Activated B cell treated with CpG ODN at 0.5 μM for 24 hours (primary cell): ENCODE measurements around the gene RNASE4. TPM values are rescaled to one million over a fixed set of nuclear protein-coding genes. Genes with fewer than 3 reads are reported as not detected.

Source experiments
- ATAC-seq: fragments of 200-7000 bp; cut with Tn5 transposase; one replicate; pipeline ENCODE4 v1.10.0; 2021; ENCODE audit warnings: low read depth, mild to moderate bottlenecking, moderate library complexity
- CTCF ChIA-PET: fragments of 350-600 bp; sonication (Branson Sonifier 250); formaldehyde crosslinking; loops from one replicate; lab custom pipeline; 2021; ENCODE audit warnings: antibody characterized with exemption; lab: Charles Lee
- POLR2A ChIA-PET: fragments of 350-600 bp; sonication (Branson Sonifier 250); formaldehyde crosslinking; loops from one replicate; lab custom pipeline; 2021; ENCODE audit warnings: antibody characterized with exemption; lab: Charles Lee
- DNase-seq: peaks from one replicate; pipeline ENCODE4 v3.0.0; 2022
- H3K27ac Mint-ChIP-seq: one replicate; pipeline ENCODE4 v1.8.0; 2020; ENCODE audit warnings: mixed read lengths
- H3K27me3 Mint-ChIP-seq: one replicate; pipeline ENCODE4 v1.8.0; 2021; ENCODE audit warnings: mixed read lengths
- H3K36me3 Mint-ChIP-seq: one replicate; pipeline ENCODE4 v1.8.0; 2021; ENCODE audit warnings: low read depth, mixed read lengths
- H3K4me1 Mint-ChIP-seq: one replicate; pipeline ENCODE4 v1.8.0; 2021; ENCODE audit warnings: mixed read lengths
- H3K4me3 Mint-ChIP-seq: one replicate; pipeline ENCODE4 v1.8.0; 2020; ENCODE audit warnings: mild to moderate bottlenecking, mixed read lengths
- H3K9me3 Mint-ChIP-seq: one replicate; pipeline ENCODE4 v1.8.0; 2020; ENCODE audit warnings: mixed read lengths
- CTCF ChIP-seq: fragments of 200-600 bp; IDR thresholded peaks from one replicate; pipeline ENCODE4 v1.8.0; 2022; ENCODE audit warnings: antibody characterized with exemption, mild to moderate bottlenecking
- intact Hi-C: fragments of 100-400 bp; cut with micrococcal nuclease; formaldehyde crosslinking; loops from one replicate; pipeline ENCODE4 v1.15.1; 2024
- total RNA-seq: library from RNA; stranded (reverse); gene quantifications from 2 replicates; pipeline ENCODE4 v1.2.3, GENCODE V29; 2022

Gene RNASE4
- total RNA-seq, 1 donor from 2014 or later: 1.0 TPM

DNA sequence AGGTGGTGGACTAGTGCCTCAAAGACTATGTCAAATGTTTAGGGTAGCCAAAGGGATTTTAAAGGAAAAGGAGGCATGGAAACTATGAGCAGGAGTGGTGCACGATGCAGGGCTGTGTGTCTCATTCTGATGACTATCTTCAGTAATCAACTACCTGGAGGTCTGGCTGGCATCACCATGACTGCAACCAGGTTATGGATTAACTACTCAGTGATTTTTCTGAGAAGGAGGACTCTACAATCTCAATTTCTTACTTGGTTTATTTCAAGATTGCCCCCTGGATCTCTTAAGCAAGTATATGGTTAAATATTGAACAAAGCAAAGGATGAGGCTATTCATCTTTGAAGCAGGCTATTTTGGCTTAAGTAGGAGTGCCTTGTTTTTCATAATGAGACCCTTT is 42.2 kb downstream of the RNASE4 start:
- DNase-seq (no peak), ATAC-seq (no peak)
- POLR2A ChIA-PET: no interaction called here
- Mint-ChIP-seq H3K27ac (peak overlapping the region; percentile 54), H3K27me3 (peaks cover 8% of the 10 kb centered on the region), H3K4me3 (no peak overlapping the region), H3K9me3 (no peaks in the 10 kb centered on the region), H3K36me3 (no peaks in the 10 kb centered on the region), H3K4me1 (peaks cover 29% of the 10 kb centered on the region)
- TF ChIP-seq CTCF: no peak
- CTCF ChIA-PET: interaction anchor here (1.7 kb wide), 1 partner anchor 131 kb away, joined by 5 read pairs; no protein-coding TSS in a partner anchor
- intact Hi-C loops: no loop called here

- Mint-ChIP-seq H3K4me1 (peaks cover 22% of the 10 kb centered on the region), H3K4me3 (no peak overlapping the region), H3K27me3 (peaks cover 4% of the 10 kb centered on the region), H3K36me3 (no peaks in the 10 kb centered on the region), H3K9me3 (no peaks in the 10 kb centered on the region), H3K27ac (no peak overlapping the region)
- ChIA-PET POLR2A (interaction anchor here (1.3 kb wide), 1 partner anchor 11 kb away, joined by 3 read pairs; no protein-coding TSS in a partner anchor), CTCF (no interaction called here)
- ATAC-seq (no peak), DNase-seq (no peak)
- TF ChIP-seq CTCF: no peak
- intact Hi-C loops: no loop called here
Measured at GRCh38 chr14:20730891-20731290, 46.5 kb downstream of the RNASE4 start.

DNA sequence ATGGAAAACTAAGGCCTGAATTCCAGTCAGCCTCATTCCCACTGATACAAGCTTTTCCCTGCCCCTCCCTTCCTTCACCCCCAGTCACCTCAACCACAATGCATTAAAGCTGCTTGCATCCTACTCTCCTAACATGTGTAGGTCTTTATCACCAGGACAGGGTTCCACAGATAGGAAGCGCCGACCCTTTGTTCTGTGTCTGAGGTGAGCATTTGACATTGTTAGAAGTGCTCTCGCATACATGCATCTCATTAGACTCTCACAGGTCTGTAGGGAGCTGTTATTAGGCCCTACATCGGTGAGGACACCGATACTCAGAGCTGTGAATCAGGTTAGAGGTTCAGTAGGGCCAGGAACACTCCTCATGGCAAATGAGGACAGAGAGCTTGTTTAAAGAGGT is 48.1 kb downstream of the RNASE4 start:
- Mint-ChIP-seq H3K9me3 (no peaks in the 10 kb centered on the region), H3K27me3 (peaks cover 2% of the 10 kb centered on the region), H3K4me1 (peaks cover 12% of the 10 kb centered on the region), H3K36me3 (no peaks in the 10 kb centered on the region), H3K27ac (no peak overlapping the region), H3K4me3 (no peak overlapping the region)
- DNase-seq (no peak), ATAC-seq (no peak)
- CTCF ChIA-PET: no interaction called here
- TF ChIP-seq CTCF: no peak
- POLR2A ChIA-PET: interaction anchor here (0.6 kb wide), 1 partner anchor 11 kb away, joined by 3 read pairs; no protein-coding TSS in a partner anchor
- intact Hi-C loops: no loop called here

DNA sequence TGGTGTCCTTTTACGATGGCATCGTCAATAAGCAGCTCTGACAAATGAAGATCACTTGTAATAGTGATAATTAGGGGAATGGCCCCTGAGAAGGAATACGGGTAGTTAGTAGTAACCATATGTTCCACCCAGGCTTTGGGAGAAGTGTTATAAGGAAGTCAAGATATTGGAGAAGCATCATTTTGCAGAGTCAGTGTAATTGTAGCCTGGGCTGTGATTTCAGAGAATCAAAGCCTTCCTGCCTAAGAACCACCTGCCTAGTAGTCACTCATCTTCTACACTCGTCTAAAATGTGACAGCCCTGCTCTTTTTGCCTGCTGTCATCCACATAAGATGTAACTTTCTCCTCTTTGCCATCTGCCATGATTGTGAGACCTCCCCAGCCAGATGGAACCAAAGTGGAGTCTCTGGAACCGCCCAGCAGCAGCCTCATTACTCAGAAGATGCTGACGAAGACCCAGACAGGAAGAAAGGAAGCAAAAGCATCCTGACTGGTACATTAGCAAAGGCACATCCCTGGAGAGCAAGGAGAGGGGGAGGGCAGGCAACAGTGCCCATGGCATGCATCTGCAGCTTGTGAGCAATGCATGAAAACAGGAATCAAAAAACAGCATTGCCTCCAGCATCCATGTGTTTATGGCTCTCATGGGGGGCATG is 48.7 kb downstream of the RNASE4 start:
- DNase-seq (no peak), ATAC-seq (no peak)
- H3K9me3 Mint-ChIP-seq: no peaks in the 10 kb centered on the region
- no peaks in the 10 kb centered on the region for H3K36me3 Mint-ChIP-seq
- H3K27ac Mint-ChIP-seq: no peak overlapping the region
- intact Hi-C loops: no loop called here
- H3K27me3 Mint-ChIP-seq: no peaks in the 10 kb centered on the region
- CTCF ChIA-PET: interaction anchor here (1.3 to 1.4 kb wide), 2 partner anchors 25 to 49 kb away, joined by 3 read pairs; no protein-coding TSS in a partner anchor
- no peak overlapping the region for H3K4me3 Mint-ChIP-seq
- H3K4me1 Mint-ChIP-seq: peaks cover 12% of the 10 kb centered on the region
- no peak for TF ChIP-seq CTCF
- POLR2A ChIA-PET: interaction anchor here (0.6 kb wide), 2 partner anchors 11 to 79 kb away, joined by 3 to 10 read pairs; no protein-coding TSS in a partner anchor

GRCh38 chr14:20733684-20734429 is 49.5 kb downstream of the RNASE4 start:
- ATAC-seq (no peak), DNase-seq (no peak)
- POLR2A ChIA-PET: interaction anchor here (0.6 to 1.1 kb wide), 3 partner anchors 10 to 78 kb away, joined by 3 to 10 read pairs (median 3); no protein-coding TSS in a partner anchor
- Mint-ChIP-seq H3K36me3 (no peaks in the 10 kb centered on the region), H3K27ac (no peak overlapping the region), H3K4me3 (no peak overlapping the region), H3K27me3 (peaks cover 2% of the 10 kb centered on the region), H3K9me3 (no peaks in the 10 kb centered on the region), H3K4me1 (peaks cover 12% of the 10 kb centered on the region)
- no peak for TF ChIP-seq CTCF
- intact Hi-C loops: loop anchor here (2.0 kb wide), 1 partner anchor 15 kb away; no protein-coding TSS in a partner anchor
- CTCF ChIA-PET: interaction anchor here (1.3 to 1.4 kb wide), 2 partner anchors 24 to 48 kb away, joined by 3 read pairs; no protein-coding TSS in a partner anchor
